ENCODE data around the gene PTPRD. TPM values are rescaled to one million over a fixed set of nuclear protein-coding genes. Genes with fewer than 3 reads are reported as not detected.

PTPRD gene
- total and polyA plus RNA-seq, 5 donors from 2014 or later, result 0.47 TPM; not detected in 4

- no peak for ATAC-seq (ENCODE audit: low read depth in 2 of 2)
- Histone ChIP-seq H3K4me1 (ENCODE audit: control insufficient read depth, insufficient read depth, low read length, poor library complexity, severe bottlenecking) (no peaks in the 10 kb centered on the region), H3K9me3 (ENCODE audit: control insufficient read depth in 2 of 2, low read length in 2 of 2) (no peaks in the 10 kb centered on the region), H3K4me3 (ENCODE audit: low read depth, low read length) (no peak overlapping the region), H3K27me3 (ENCODE audit: control insufficient read depth, insufficient read depth, low read length) (no peaks in the 10 kb centered on the region), H3K27ac (ENCODE audit: insufficient read depth, low read length, poor library complexity, severe bottlenecking) (no peak overlapping the region), H3K36me3 (ENCODE audit: control insufficient read depth, insufficient read depth, low read length) (no peaks in the 10 kb centered on the region)
- no peak for DNase-seq
- H3K27ac Mint-ChIP-seq, result no peak overlapping the region
- no peaks in the 10 kb centered on the region for H3K27me3 Mint-ChIP-seq
- peaks cover 0 to 1% (median 0%) of the 10 kb centered on the region in 7 donors for H3K9me3 Mint-ChIP-seq
- no peaks in the 10 kb centered on the region for H3K36me3 Mint-ChIP-seq
- H3K4me3 Mint-ChIP-seq, result no peak overlapping the region
- H3K4me1 Mint-ChIP-seq, result no peaks in the 10 kb centered on the region
These were observed 1880.3 kb downstream of the PTPRD start for GRCh38 chr9:8732367-8733075.

GRCh38 chr9:8730618-8731017 lies 1882.2 kb downstream of the PTPRD start:
- DNase-seq, result no peak
- Mint-ChIP-seq H3K4me1 (no peaks in the 10 kb centered on the region), H3K9me3 (peaks cover 0 to 2% (median 0%) of the 10 kb centered on the region in 7 donors), H3K4me3 (no peak overlapping the region), H3K27me3 (no peaks in the 10 kb centered on the region), H3K36me3 (no peaks in the 10 kb centered on the region), H3K27ac (no peak overlapping the region)
- H3K4me1 ChIP-seq (ENCODE audit: control insufficient read depth, insufficient read depth, low read length, poor library complexity, severe bottlenecking), result no peaks in the 10 kb centered on the region
- H3K27ac ChIP-seq (ENCODE audit: insufficient read depth, low read length, poor library complexity, severe bottlenecking), result no peak overlapping the region
- no peak overlapping the region for H3K4me3 ChIP-seq (ENCODE audit: low read depth, low read length)
- no peak for ATAC-seq (ENCODE audit: low read depth in 2 of 2)
- H3K27me3 ChIP-seq (ENCODE audit: control insufficient read depth, insufficient read depth, low read length), result no peaks in the 10 kb centered on the region
- H3K36me3 ChIP-seq (ENCODE audit: control insufficient read depth, insufficient read depth, low read length), result no peaks in the 10 kb centered on the region
- H3K9me3 ChIP-seq (ENCODE audit: control insufficient read depth in 2 of 2, low read length in 2 of 2), result no peaks in the 10 kb centered on the region

- no peaks in the 10 kb centered on the region for H3K36me3 Mint-ChIP-seq
- peaks cover 0 to 2% (median 0%) of the 10 kb centered on the region in 7 donors for H3K9me3 Mint-ChIP-seq
- H3K27me3 Mint-ChIP-seq, result no peaks in the 10 kb centered on the region
- H3K4me3 Mint-ChIP-seq, result no peak overlapping the region
- no peak overlapping the region for H3K27ac Mint-ChIP-seq
- no peak overlapping the region for H3K4me3 ChIP-seq (ENCODE audit: low read depth, low read length)
- H3K9me3 ChIP-seq (ENCODE audit: control insufficient read depth in 2 of 2, low read length in 2 of 2), result no peaks in the 10 kb centered on the region
- H3K4me1 Mint-ChIP-seq, result no peaks in the 10 kb centered on the region
- H3K27ac ChIP-seq (ENCODE audit: insufficient read depth, low read length, poor library complexity, severe bottlenecking), result no peak overlapping the region
- ATAC-seq (ENCODE audit: low read depth in 2 of 2) (no peak), DNase-seq (no peak)
- no peaks in the 10 kb centered on the region for H3K4me1 ChIP-seq (ENCODE audit: control insufficient read depth, insufficient read depth, low read length, poor library complexity, severe bottlenecking)
- no peaks in the 10 kb centered on the region for H3K27me3 ChIP-seq (ENCODE audit: control insufficient read depth, insufficient read depth, low read length)
- H3K36me3 ChIP-seq (ENCODE audit: control insufficient read depth, insufficient read depth, low read length), result no peaks in the 10 kb centered on the region
These were observed 1883.9 kb downstream of the PTPRD start for GRCh38 chr9:8728910-8729309.

DNA sequence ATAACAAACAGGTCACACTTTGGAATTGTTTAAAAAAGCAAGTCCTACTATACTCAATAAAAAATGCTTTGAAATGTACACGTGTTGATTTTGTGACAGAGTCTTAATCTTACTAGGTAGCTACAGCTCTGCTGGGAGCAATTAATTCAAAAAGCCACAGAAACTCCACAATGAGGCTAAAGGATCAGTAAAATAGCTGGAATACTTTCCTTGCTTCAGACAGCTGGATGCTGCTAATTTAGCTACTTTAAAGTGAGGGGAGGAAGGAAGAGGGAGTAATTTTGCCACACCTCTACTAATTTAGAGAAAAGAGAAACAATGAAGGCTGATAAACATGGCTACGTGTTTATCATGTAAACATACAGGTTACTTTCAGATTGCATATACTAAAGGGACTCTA lies 1885.6 kb downstream of the PTPRD start:
- Mint-ChIP-seq H3K36me3 (no peaks in the 10 kb centered on the region), H3K27ac (no peak overlapping the region), H3K27me3 (no peaks in the 10 kb centered on the region), H3K4me3 (no peak overlapping the region), H3K9me3 (peaks cover 0 to 2% (median 0%) of the 10 kb centered on the region in 7 donors), H3K4me1 (no peaks in the 10 kb centered on the region)
- Histone ChIP-seq H3K36me3 (ENCODE audit: control insufficient read depth, insufficient read depth, low read length) (no peaks in the 10 kb centered on the region), H3K9me3 (ENCODE audit: control insufficient read depth in 2 of 2, low read length in 2 of 2) (no peaks in the 10 kb centered on the region), H3K4me3 (ENCODE audit: low read depth, low read length) (no peak overlapping the region), H3K27me3 (ENCODE audit: control insufficient read depth, insufficient read depth, low read length) (no peaks in the 10 kb centered on the region), H3K4me1 (ENCODE audit: control insufficient read depth, insufficient read depth, low read length, poor library complexity, severe bottlenecking) (no peaks in the 10 kb centered on the region), H3K27ac (ENCODE audit: insufficient read depth, low read length, poor library complexity, severe bottlenecking) (no peak overlapping the region)
- DNase-seq, result no peak
- ATAC-seq (ENCODE audit: low read depth in 2 of 2), result no peak

GRCh38 chr9:8726692-8727091 lies 1886.1 kb downstream of the PTPRD start:
- Mint-ChIP-seq H3K9me3 (peaks cover 0 to 3% (median 0%) of the 10 kb centered on the region in 7 donors), H3K27ac (peak overlapping the region in 1 of 3 donors; percentile 65), H3K27me3 (no peaks in the 10 kb centered on the region), H3K4me3 (no peak overlapping the region), H3K36me3 (no peaks in the 10 kb centered on the region), H3K4me1 (no peaks in the 10 kb centered on the region)
- Histone ChIP-seq H3K4me1 (ENCODE audit: control insufficient read depth, insufficient read depth, low read length, poor library complexity, severe bottlenecking) (no peaks in the 10 kb centered on the region), H3K36me3 (ENCODE audit: control insufficient read depth, insufficient read depth, low read length) (no peaks in the 10 kb centered on the region), H3K27ac (ENCODE audit: insufficient read depth, low read length, poor library complexity, severe bottlenecking) (no peak overlapping the region), H3K27me3 (ENCODE audit: control insufficient read depth, insufficient read depth, low read length) (no peaks in the 10 kb centered on the region), H3K4me3 (ENCODE audit: low read depth, low read length) (no peak overlapping the region), H3K9me3 (ENCODE audit: control insufficient read depth in 2 of 2, low read length in 2 of 2) (no peaks in the 10 kb centered on the region)
- DNase-seq (no peak), ATAC-seq (ENCODE audit: low read depth in 2 of 2) (no peak)

GRCh38 chr9:8725635-8726034 lies 1887.2 kb downstream of the PTPRD start:
- Histone ChIP-seq H3K27ac (ENCODE audit: insufficient read depth, low read length, poor library complexity, severe bottlenecking) (no peak overlapping the region), H3K9me3 (ENCODE audit: control insufficient read depth in 2 of 2, low read length in 2 of 2) (no peaks in the 10 kb centered on the region), H3K36me3 (ENCODE audit: control insufficient read depth, insufficient read depth, low read length) (no peaks in the 10 kb centered on the region), H3K4me1 (ENCODE audit: control insufficient read depth, insufficient read depth, low read length, poor library complexity, severe bottlenecking) (no peaks in the 10 kb centered on the region), H3K4me3 (ENCODE audit: low read depth, low read length) (no peak overlapping the region), H3K27me3 (ENCODE audit: control insufficient read depth, insufficient read depth, low read length) (no peaks in the 10 kb centered on the region)
- H3K27me3 Mint-ChIP-seq, result no peaks in the 10 kb centered on the region
- DNase-seq (no peak), ATAC-seq (ENCODE audit: low read depth in 2 of 2) (no peak)
- no peaks in the 10 kb centered on the region for H3K4me1 Mint-ChIP-seq
- H3K27ac Mint-ChIP-seq, result no peak overlapping the region
- peaks cover 0 to 3% (median 0%) of the 10 kb centered on the region in 7 donors for H3K9me3 Mint-ChIP-seq
- no peaks in the 10 kb centered on the region for H3K36me3 Mint-ChIP-seq
- H3K4me3 Mint-ChIP-seq, result no peak overlapping the region

DNA sequence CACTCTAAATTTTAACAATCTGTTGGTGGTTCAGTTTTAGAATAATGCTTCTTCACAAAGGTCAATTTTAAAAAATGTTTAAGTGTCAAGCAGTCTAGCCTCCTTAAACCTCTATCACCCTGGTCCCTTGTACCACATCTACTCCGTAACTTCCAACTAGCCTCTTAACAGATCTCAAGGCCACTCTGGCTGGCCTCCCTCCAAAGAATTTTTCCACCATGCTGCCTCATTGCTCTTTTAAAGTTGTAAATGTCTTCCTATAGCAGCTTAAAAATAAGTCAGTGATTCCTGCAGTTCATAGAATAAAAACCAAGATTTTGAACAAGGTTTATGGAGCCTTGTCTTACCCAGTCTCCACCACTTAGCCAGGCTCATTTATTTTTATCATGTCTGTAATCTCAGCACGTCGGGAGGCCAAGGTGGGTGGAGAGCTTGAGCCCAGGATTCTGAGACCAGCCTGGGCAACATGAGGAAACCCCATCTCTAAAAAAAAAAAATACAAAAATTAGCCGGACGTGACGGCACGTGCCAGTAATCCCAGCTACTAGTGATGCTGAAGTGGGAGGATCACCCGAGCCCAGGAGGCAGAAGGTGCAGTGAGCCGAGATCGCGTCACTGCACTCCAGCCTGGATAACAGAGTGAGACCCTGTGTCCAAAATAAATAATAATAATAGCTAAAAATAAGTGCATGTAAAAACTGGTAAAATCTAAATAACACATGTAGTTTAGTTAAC lies 1888.4 kb downstream of the PTPRD start:
- Mint-ChIP-seq H3K4me1 (no peaks in the 10 kb centered on the region), H3K4me3 (no peak overlapping the region), H3K27me3 (no peaks in the 10 kb centered on the region), H3K27ac (no peak overlapping the region), H3K36me3 (no peaks in the 10 kb centered on the region), H3K9me3 (peaks cover 0 to 3% (median 0%) of the 10 kb centered on the region in 7 donors)
- no peak overlapping the region for H3K27ac ChIP-seq (ENCODE audit: insufficient read depth, low read length, poor library complexity, severe bottlenecking)
- no peaks in the 10 kb centered on the region for H3K4me1 ChIP-seq (ENCODE audit: control insufficient read depth, insufficient read depth, low read length, poor library complexity, severe bottlenecking)
- H3K27me3 ChIP-seq (ENCODE audit: control insufficient read depth, insufficient read depth, low read length), result no peaks in the 10 kb centered on the region
- no peak overlapping the region for H3K4me3 ChIP-seq (ENCODE audit: low read depth, low read length)
- DNase-seq (no peak), ATAC-seq (ENCODE audit: low read depth in 2 of 2) (no peak)
- H3K9me3 ChIP-seq (ENCODE audit: control insufficient read depth in 2 of 2, low read length in 2 of 2), result no peaks in the 10 kb centered on the region
- no peaks in the 10 kb centered on the region for H3K36me3 ChIP-seq (ENCODE audit: control insufficient read depth, insufficient read depth, low read length)

- H3K9me3 ChIP-seq (ENCODE audit: control insufficient read depth in 2 of 2, low read length in 2 of 2), result no peaks in the 10 kb centered on the region
- ATAC-seq (ENCODE audit: low read depth in 2 of 2) (no peak), DNase-seq (no peak)
- peaks cover 0 to 3% (median 0%) of the 10 kb centered on the region in 7 donors for H3K9me3 Mint-ChIP-seq
- H3K4me3 ChIP-seq (ENCODE audit: low read depth, low read length), result no peak overlapping the region
- no peaks in the 10 kb centered on the region for H3K27me3 Mint-ChIP-seq
- H3K27me3 ChIP-seq (ENCODE audit: control insufficient read depth, insufficient read depth, low read length), result no peaks in the 10 kb centered on the region
- H3K36me3 Mint-ChIP-seq, result no peaks in the 10 kb centered on the region
- H3K36me3 ChIP-seq (ENCODE audit: control insufficient read depth, insufficient read depth, low read length), result no peaks in the 10 kb centered on the region
- no peak overlapping the region for H3K27ac ChIP-seq (ENCODE audit: insufficient read depth, low read length, poor library complexity, severe bottlenecking)
- H3K4me1 ChIP-seq (ENCODE audit: control insufficient read depth, insufficient read depth, low read length, poor library complexity, severe bottlenecking), result no peaks in the 10 kb centered on the region
- no peak overlapping the region for H3K27ac Mint-ChIP-seq
- H3K4me1 Mint-ChIP-seq, result no peaks in the 10 kb centered on the region
- H3K4me3 Mint-ChIP-seq, result no peak overlapping the region
These were observed 1889.6 kb downstream of the PTPRD start for GRCh38 chr9:8723195-8723594.
